Stimulated activated CD8-positive, alpha-beta memory T cell treated with anti-CD3 and anti-CD28 coated beads, Interleukin-15, amount 100 ng/mL, for 1 hour (primary cell): ENCODE data around the gene BFSP2.

Source experiments
- DNase-seq: peaks from one replicate; pipeline ENCODE4 v3.0.0-alpha.2; 2020; ENCODE audit warnings: low read depth

BFSP2 gene

DNA sequence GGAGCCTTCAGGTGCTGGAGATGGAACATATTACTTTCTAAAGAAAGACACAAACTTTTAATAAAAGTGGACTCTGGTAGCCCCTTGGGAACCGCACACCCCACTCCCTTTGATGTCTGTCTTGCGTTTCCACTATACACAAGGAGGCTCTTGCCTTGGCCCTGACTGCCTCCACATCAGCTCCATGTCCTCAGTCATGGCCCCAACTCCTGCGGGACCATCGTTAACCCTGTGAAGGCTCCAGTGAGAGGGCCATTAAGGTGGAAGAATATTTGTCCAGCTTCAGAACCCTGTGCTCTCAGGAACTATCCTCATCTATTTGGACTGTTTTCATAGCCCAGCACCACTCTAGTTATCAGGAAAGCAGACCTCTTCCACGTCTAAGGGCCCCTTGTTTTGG, 16.1 kb upstream of the BFSP2 start:
- DNase-seq, result no peak

DNA sequence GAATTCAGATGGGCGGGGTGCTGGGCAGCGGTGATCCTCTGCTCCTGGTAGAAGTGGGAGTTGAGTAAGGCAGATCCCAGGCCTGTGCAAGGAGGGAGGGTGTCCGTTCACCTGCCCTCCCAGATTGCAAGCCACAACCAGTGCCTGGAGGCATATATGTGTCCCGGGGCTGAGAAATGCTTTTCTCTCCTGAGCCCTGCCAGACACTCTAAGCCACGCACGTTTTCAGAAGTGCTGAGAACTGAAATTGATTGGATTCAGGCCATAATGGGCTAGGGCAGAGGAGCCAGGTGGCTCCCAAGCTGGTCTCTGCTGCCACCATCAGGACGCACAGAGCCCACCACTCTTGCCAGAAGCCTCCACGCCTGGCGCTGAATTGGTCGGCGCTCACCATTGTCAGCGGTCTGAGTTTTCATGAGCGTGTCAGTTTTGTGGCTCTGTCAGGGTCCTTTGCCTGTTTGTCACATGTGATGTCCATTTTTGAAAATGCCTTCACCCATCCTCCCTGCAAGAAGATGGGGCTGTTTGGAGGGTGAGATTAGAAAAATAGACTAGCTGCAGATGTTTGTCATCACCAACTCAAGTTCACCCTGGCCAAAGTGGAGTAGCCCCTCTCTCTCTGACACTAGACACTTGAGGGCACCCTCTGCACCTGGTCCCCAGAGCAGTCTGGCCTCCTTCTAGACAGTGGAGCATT, 15.4 kb upstream of the BFSP2 start:
- no peak for DNase-seq

DNA sequence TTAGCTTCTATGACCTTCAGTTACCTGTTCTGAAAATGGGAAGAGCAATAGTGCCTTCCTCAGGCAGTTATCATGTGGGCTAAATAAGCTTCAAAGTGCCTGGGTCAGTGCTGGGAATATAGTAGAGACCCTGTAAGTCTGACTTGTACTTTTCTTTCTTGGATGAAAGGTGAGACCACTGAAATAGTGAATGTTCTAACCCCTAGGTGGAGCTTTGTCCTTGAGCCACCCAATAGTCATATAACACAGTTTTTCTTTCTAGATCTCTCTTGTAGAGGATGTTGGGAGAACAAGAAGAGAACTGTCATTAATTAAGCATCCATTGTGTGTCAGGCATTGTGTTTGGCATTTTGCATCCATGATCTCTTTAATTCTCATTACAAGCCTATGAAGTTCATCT, 13.0 kb upstream of the BFSP2 start:
- DNase-seq, result no peak

DNA sequence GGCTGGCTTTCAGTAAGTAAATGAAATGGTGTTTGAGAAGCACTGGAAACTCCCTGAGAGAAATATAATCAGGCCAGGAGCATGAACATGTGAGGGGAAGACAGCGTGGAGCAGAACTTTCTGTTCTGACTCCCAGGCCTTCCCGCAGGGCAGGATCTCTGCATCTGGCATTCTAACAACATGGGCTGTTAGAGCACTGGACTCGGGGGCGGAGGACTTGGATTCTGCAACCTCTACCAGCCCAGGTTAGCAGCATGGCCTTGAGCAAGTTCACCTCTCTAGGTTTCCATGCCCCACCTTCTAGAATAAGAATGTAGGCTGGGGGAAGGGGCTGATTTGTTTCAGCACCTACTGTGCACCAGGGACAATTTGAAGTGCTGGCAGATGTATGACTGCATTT, 12.5 kb upstream of the BFSP2 start:
- DNase-seq, result no peak

DNA sequence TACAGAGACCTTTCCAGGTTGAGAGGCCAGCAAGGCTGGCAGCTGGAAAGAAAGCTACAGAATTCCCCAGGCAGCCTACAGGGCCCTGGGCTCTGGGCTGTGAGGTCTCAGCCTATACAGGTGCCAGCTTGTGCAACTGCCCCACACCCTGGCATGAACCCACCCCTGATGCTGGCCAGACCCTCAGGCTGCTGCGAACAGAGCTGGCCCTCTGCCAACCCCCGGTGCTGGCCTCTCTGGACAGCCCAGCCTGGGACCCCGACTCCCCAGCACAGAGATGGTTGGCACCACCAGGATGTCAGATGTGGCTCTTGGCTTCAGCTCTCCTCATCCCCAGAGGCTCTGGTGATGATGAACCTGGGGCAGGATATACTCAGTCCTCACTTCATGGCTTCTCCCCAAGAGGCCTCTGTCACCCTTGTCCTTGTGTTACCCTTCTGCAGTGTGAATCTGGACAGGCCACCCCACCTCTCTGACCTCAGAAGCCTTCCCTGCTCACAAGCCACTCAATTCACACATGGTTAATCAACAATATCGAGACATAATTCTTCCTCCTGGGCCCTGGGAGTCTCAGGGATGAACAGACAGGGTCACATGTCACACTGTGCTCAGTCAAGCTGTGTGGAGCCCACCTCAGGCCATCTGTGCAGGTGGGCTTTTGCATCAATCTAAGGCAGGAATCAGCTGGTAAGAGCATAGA, 11.0 kb upstream of the BFSP2 start:
- DNase-seq, result no peak

DNA sequence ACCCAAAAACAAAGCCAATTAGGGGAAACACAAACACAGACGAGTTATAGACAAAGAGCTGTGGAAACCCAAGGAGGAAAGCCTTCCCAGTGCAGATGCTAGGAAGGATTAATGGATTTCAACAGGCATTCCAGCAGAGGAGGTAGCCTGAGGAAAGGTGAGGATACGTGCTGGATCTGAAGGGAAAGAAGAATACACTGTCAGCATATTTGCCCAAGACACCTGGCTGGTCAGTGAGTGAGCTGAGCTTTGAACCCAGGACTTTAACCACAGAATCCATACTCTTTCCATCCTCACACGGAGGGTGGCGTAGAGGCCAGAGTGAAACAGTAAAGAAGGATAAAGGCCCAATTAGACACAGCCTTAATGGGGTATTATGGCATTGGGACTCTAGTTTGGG, 9.1 kb upstream of the BFSP2 start:
- DNase-seq, result no peak

DNA sequence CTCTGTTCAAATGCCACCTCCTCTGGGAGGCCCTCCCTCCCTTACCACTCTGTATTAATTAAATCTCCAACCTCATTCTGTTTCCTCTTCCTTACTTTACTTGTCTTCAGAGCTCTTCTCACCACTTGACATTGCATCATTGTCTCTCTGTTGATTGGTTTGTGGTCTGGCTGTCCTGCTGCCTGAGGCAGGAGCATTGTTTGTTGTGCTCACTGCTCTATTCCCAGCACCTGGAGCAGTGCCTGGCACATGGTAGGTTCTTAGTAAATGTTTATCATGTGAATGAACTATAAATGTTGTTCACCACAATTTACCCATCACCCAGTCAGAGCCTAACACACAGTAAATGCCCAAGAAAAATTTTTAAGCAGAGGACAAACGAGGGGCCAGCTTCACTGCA, 6.7 kb upstream of the BFSP2 start:
- DNase-seq, result no peak

DNA sequence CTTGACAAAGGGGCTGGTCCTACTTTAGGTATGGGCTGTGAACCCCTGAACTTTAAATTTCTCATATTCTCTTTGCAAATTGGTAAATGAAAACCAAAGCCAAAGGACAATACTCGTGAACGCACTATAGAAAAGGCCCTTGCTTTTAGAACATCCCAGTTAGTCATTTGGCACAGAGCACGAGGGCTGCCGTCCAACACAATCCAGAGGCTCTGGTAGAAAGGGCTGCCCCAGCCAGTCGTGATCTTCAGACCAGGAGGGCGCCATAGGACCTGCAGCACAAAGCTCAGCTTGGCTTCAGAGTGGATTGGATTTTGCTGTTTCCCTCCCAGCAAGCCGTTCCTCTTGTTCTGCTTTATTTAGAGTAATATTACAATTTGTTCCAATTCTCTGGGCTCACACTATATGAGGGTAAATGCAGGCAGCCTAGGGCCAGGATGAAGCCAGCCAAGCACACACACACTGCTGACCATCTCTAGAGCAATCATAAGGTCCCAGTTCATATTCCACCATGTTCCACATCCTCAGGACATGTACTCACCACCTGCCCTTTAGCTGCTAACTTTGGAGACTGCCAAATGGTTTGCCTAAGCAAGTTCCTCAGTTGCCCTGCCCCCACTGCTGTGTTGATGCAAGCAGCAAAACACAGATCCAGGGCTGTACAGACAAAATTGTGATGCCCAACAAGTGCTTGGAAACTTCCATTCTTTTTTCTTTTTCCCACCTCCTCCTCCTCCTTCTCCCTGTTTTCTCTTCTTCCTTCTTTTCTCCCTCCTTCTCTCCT, 6.0 kb upstream of the BFSP2 start:
- no peak for DNase-seq

DNA sequence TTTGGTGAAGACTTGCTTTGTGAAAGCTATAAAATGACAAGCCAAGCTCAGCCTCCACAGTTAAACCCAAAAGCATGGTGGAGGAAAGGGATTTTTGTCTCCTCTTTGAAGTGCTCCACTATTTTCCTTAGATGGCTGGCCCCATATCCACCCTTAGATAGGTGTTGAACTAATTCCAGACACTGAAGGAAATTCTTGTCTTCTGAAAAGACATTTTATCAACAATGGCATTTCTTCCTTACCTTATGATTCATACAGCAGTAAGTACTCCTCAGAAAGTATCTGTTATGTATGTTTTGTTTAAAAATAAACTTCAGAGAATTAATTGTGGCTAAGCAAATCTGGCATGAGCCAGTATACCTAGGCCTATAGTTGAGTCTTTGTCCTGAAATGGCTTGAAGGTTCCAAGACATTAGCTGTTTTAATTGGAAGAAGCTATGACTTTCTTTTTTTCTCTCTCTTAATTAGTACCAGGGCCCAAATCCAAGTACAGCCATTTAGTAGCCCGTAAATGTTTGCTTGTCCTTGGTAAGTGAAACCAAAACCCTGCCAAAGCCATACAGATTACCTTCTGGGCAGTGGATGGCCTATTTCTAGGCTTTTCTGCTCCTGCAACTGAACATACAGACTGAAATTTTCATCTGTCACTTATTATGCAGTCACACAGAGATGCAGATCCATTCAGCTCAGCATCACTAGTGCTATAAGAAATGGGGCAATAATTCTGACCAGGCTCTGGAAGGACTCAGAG, 5.1 kb upstream of the BFSP2 start:
- DNase-seq, result no peak

DNA sequence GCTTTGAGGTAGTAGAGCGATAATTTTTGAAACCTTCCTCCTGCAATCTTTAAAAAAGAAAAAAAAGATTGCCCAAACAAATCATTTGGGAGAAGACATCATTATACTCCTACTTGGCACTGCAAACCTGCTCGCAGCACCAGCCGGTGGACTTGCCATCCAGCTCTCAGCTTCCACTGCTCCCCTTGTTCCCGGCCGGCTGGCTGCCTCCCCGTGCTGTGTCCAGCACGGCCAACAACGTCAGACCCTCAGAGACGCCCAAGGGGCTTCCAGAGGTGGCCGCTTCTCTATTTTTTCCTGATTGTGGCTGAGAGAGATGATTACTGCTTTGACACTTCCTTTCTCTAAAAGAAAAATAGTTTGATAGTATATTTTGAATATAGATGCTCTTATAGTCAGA, 3.0 kb upstream of the BFSP2 start:
- DNase-seq, result no peak

DNA sequence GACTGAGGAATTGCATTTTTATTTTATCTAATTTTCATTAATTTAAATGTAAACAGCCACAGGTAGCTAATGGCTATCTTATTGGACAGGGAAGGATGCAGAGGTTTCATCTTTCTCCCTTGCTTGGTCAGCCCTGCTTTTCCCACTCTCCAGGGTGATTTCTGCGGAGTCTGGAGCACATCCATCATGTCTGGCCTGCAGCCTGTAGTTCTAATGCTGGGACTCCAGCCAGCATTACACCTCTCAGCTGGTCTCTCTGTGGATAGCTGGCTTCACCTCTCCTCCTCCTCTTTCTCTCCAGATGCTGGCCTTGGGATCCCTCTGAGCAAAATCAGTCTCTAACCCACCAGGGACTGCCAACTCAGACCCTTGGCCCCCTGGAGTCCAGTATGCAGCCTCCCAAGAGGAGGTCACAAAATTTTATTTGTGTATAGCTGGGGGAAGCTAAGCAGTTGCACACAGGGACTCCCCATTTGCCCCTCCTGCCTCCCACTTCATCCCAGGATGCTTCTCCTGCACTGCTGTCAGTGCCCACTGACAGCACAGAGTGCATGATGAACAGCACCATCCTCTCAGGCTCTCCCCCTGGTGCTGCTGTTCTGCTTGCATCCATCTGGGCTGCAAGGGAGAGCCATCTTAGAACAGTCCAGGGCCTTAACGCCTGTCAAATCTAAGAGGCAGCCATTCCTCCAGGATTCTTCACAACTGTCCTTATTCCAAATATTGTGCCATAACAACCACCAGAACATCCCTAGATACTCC, 1.7 kb downstream of the BFSP2 start:
- DNase-seq, result no peak

DNA sequence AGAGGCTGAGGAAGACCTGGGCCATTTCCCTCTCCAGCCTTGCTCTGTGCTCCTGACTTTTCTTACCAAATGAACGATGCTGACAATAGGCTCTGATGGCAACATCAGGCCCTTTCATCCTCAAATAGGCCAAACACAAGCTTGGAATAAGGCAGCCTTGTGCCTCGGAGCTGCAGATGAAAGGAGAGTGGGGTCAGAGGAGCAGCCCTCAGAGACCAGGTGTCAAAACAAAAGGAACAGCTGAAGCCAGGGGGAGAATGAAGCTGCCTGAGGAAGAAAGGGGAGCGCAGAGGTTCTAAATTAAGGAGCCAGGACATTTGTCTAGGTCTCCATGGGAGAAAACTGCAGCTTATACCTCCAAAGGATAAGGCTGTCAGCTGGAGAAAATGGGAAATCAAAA, 5.1 kb downstream of the BFSP2 start:
- DNase-seq, result no peak

DNA sequence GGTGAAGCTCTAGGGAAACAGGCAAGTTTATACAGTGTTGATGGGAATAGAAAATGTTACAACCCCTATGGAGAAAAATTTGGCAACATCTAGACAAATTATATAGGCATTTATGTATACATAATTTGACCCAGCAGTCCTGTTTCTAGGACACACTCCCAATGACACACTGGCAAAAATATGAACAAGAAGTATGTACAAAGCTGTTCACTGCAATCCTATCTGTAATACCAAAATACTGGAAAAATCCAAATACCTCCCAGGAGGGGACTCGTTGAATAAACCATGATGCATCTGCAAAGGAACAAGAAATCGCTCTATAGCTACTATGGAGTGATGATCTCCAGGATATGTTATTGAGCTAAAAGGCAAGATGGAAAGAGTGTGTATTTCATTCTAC, 8.5 kb downstream of the BFSP2 start:
- no peak for DNase-seq

DNA sequence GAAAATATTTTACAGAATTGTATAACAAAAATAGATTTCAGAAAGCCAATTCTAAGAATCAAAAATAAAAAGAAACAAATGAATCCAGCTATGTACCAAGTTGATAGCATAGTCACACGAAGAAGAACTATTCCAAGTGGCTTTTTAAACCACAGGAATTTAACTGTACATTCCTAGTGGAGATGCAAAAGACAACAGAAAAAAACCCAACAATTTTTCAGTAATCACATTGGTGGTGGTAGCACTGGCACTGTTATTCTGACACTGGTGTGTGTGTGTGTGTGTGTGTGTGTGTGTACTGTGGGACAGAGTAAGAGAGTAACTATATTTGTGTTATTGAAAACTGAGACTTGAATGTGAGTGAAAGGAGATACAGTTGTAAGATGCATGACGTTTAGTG, 9.1 kb downstream of the BFSP2 start:
- DNase-seq, result no peak

DNA sequence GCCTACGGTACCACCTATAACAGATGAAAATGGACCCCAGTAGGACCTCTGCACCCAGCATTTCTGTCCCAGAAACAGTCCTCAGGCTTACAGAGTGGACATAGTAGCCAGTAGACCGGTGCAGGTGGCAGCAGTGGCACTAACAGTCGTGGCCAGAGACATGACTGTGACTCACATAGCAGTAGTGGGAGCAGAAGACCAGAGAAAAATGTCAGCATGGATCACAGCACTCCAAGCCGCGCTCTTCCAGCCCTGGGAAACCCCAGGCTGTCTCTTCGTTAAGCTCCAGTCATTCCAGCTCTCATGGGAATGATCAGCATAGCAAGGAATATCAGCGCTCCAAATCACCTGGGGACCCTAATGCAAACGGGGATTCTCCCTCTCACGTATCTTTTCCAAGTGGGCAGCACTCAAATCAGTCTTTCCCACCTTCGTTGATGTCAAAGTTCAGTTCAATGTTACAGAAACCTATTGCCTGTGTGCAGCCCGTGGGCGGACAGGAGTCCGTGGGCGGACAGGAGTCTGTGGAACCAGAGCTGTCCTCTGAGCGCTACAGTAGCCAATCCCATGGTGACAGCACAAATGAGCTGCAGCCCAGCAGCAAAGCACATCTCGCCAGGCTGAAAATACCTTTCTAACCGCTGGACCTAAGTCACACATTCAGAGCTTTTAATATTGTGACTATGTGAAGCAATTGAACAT, 10.5 kb downstream of the BFSP2 start:
- DNase-seq, result no peak

DNA sequence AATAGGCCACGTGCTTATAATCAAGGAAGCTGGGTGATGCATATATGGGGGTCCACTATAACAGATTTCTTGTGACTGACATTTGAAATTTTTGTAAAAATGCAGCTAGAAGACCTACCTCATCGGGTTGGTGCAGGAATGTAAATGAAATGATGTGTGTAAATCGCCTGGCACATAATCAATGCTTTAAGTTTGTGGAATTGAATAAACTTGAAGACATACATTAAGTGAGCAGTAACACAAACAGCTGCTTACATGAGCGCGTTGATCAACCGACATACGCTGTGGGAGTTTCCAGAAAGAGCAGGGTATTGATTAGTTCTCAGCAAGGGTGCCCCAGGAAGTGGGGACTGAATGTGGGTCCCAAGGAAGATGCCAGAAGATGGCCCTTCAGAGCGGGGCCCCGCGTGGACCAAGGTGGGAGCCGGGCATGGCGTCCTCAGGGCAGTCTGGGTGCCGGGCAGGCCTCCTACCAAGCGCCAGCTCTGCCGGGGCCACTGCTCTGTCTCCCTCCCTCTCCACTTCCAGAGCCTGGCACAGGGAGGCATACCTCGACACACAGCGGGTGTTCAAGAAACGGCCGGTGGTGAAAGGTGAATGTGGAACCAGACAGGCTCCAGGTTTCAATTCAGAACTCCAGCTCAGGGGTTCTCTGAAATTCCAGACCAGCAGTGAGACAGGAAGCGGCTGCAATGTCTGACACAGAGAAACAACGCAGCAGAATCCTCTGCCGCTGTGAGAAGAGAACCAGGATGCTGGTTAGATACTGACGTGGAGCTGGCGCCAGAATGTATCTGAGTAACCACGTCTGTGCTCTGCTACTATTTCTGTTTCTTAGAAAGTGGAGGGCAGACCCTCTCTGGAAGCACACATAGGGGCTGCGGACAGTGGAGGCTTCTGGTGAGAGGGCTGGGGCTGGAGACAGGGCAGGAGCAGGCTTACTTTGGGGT, 12.6 kb downstream of the BFSP2 start:
- DNase-seq, result no peak

DNA sequence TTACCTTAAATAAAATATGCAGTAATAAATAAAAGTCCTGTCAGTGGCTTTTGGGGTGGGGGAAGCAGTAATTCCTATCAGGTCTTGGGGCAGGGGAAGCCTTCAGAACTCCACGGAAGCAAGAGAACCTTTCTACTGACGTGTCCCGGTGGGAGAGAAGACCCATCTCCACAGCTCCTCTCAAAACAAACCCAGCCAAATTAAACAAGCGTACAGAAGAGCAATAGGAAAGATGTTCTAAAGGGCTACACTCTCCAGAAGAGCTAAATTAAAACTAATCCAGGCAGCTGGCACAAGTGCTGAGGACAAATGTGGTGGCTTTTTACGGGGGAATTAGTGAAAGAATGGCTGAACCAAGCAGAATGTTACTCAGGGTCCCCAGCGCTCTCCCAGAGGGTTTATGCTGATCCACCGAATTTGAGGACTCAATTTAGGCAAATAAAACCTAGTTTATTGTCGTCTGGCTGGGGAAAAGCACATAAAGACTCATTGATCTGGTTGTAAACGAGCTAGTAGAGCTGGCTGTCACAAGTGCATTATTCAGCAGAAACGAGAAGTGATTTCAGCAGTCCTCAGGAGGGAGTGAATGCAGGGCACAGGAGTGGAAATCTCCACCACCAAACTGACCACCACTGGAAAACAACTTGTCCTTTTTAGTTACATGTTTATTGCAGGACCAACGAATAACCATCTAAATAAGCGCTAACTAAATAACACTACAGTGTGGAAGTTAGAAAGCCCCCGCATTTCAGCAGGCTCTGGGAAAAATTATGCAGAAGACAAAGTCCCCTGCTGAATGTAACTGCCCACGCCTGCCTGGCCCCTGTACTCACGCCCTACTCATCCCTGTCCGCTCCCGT, 13.5 kb downstream of the BFSP2 start:
- no peak for DNase-seq

DNA sequence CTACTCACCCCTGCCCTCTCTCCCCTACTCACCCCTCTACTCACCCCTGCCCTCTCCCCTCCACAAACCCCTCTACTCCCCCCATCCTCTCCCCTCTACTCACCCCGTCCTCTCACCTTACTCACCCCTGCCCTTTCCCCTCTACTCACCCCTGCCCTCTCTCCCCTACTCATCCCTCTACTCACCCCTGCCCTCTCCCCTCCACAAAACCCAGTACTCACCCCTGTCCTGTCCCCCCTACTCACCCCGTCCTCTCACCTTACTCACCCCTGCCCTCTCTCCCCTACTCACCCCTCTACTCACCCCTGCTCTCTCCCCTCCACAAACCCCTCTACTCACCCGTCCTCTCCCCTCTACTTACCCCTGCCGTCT, 14.2 kb downstream of the BFSP2 start:
- no peak for DNase-seq

DNA sequence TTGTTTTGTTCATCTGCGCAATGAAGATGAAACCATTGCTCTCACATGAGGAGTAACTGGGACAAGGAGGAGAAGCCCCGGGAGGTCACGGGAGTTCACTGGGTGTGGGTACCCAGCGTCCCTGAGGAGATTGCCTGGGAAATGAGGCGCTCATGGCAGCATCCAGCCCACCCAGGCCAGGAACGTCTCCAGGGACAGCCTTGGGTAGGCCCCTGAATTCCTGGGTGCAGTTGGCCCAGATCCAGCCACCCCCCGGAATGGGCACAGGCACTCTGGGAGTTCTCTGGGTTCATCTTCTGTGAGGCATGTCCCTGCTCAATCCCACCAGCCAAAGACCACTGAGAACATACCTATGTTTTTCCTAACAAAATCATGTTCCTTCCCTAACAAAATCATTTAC, 18.5 kb downstream of the BFSP2 start:
- DNase-seq, result no peak
